Measurements from ENCODE around the gene KCNT1.
A peak's percentile ranks its signal among the peaks of the same experiment; 100 is the strongest.

Gene KCNT1

GRCh38 chr9:135798263-135798585, 96.2 kb downstream of the KCNT1 start:
- no peak for DNase-seq (ENCODE audit: low spot score)

GRCh38 chr9:135799261-135799660, 97.3 kb downstream of the KCNT1 start:
- no peak for DNase-seq (ENCODE audit: low spot score)

- no peak for DNase-seq (ENCODE audit: low spot score)
Observed at GRCh38 chr9:135801070-135801469, 99.1 kb downstream of the KCNT1 start.

DNA sequence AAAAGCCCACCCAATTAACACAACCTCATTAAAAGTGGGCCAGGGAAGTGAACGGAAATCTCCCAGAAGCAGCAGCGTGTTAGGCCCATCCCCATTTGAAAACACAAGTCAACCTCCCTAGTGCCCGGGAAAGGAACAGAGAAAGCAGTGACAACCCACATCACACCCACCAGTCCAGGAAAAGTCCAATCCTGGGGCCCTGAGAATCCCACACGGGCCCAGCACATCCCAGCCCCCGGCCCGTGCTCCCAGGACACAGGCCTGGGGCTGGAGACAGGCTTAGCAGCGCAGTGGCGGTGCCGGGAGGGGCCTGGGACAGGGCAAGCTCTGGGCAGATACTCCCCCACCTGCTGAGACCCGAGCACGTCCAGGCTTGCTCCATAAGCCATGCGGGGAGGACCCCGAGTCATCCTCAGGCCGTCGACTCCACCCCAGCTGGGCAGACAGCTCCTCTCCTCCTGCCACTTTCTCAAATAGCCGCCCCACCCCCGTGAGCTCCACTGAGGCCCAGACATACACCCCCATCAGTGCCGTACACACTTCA, 101.0 kb downstream of the KCNT1 start:
- DNase-seq (ENCODE audit: low spot score), result no peak

DNA sequence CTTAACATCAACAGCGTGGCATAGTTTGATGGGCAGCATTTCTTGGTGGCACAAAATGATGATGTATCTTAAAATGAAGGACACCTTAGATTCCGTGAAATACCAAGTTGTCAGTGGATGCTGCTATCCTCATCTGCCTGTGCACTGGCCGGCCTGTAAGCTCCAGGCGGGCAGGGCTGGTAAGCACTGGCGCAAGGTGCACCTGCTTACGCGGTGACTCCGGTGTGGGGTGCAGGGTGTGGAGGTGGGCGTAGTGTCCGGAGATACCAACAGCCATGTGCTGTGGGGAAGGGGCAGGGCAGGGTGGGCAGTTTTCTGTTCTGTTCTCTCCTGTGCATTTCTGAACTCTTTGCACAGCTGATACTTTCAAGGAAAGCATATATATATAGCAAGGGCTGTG, 101.5 kb downstream of the KCNT1 start:
- DNase-seq (ENCODE audit: low spot score), result no peak

DNA sequence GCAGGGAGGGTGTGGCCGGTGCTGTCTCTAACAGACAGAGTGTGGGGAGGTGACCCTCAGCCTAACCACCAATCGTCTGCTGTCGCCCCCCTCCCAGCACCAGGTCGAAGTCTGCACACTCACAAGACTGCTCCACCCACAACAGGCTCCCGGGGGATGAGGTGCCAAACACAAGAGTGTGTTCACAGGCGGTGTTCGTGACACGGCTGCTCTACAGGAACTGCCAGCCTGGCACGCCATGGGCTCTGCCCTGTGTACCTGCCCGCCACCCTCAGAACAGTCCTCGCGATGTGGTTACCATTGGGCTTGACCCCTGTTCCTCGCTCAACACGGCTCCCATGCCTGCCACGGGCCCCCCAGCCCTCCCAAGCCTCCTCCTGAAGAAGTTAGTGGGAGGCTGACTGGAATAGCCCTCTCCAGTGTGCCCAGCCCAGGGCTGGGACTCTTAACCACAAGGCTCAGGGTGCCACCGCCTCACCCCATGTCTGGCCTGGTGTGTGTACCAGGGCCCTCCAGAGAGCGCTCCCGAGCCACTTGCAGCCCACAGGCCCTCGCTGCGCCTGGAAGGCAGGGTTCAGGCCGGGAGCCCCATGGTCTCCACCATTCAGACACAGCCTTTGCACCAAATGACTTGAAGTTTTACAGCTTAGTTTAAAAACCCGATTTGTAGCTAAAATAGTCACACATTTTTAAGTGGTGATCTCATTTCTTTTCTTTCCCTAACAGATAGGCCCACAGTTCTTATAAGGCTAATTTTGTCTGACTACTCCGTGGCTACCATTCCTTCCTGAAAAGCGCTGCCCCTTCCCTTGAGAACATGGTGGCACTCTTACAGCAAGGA, 102.8 kb downstream of the KCNT1 start:
- DNase-seq (ENCODE audit: low spot score), result no peak

DNA sequence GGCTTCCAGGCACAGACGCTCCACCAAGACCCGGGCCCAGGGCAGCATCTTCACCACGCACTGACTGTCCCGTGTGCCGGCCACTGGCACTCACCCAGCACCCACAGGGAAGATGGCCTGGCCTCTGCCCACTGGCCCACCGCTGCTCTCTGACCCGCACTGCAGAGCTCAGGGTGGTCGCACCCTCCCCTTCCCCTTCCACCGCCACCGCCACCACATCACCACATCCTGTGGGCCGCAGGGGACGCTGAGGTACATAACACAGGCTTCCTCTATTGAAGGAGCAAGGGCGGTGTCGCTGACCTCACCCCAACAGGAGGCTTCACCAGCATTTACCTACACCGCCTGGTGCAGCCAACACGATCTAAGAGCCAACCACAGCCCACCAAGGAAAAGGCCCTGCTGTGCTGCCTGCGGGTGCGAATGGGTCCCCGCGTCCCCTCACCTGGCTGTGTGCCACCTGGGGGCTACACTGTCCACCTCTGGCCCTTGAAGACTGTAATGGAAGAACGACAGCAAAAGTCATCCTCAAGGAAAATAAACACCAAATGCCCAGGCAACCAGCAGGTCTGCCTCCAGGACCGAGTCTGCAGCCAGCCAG, 103.5 kb downstream of the KCNT1 start:
- no peak for DNase-seq (ENCODE audit: low spot score)

DNA sequence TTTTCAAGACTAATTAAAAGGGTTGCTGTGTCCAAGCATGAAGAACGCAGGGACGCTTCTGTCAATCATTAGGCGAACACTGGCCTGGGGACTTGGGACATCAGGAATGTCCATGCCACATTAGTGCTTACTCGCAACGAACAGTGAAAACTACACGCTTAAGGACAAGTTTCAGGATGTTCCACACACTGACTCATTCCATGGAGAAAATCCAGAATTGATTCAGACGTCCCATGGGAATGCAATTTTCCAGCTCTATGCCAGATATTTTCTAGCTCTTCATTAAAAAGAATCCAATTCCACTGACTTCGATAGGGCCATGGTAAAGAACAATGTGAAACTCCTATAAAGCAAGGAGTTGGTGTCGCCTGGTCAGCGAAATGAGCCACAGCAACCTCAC, 107.2 kb downstream of the KCNT1 start:
- DNase-seq (ENCODE audit: low spot score), result no peak

DNA sequence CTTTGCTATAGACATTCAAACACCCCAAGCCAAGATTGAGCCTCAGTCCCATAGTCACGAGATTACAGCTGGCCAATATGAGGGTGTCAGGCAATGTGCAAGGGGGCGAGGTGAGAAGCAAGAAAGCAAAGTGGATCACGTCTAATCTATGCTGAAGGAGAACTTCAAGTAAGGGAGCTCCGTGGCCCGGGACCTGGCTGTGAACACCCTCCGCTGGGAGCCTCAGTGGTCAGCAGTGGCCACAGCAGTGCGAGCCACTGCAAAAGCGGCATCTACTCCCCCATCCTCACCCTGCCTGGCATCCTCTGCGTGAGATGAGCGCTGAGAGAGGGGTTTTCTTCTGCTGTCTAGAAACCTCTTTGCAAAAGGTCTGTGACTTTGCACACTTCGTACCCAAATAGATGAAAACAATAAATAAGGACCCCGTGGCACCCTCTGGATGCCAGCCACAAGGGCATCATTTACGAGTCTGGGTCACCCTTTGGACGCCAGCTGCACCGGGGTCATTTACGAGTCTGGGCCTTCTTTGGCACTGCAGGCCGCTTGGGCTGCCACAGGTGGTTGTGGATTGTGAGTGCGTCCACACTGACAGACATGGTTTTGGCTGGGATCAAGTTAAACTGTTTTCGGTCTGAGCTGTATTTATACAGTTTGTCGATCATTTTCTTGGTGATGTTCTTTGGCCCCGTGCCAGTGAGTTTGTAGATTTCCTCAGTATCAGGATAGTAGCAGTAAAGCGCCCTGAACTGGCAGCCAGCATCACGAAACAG, 109.0 kb downstream of the KCNT1 start:
- DNase-seq (ENCODE audit: low spot score), result no peak

GRCh38 chr9:135811801-135812200, 109.8 kb downstream of the KCNT1 start:
- DNase-seq (ENCODE audit: low spot score), result peak; percentile 77

GRCh38 chr9:135812961-135813360, 111.0 kb downstream of the KCNT1 start:
- DNase-seq (ENCODE audit: low spot score), result no peak

DNA sequence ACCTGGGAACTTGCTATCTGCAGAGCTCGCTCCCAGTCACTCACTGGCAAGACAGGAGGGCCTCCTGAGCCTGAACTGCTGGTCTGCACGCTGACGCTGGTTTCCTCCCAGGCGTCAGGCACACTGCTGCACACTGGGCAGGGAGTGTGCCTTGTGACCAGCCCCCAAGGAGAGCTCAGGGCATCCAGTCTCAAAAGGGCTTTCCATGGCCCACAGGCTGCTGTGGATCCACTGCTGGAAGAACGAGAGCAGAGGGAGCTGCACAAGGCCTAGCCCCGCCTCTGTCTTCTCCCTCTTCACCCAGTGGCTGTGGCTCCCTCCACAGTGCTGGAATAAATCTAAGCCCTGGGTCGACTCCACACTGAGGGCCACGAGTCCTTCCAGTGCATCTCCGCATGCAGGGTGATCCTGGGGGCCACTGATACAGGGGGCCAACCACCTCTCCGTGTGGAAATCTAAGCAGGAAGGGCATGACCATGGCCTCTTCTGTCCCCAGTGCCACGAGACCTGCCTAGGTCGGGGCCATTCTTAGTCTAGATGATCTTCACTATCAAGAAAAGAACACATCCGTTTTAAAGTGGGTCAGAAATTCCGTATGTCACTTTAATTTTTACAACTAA, 111.8 kb downstream of the KCNT1 start:
- DNase-seq (ENCODE audit: low spot score), result no peak

GRCh38 chr9:135814421-135815095, 112.6 kb downstream of the KCNT1 start:
- DNase-seq (ENCODE audit: low spot score), result no peak

DNA sequence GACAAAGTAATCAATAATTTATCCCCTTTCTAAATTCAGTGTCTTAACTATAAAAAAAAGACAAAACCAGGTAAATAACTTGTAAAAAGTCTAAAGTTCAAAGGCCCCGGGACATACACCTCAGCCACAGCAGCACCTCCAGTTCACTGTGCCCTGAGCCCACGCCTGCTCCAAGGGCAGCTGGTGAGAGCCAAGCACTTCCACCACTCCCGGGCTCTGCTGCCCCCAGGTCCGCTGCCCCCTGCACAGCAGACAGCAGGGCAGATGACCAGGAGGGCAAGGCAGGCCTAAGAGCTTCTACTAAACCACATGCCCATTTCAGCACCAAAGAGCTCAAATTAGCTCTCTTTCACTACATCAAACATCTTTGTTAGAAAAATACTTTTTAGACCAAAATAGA, 113.4 kb downstream of the KCNT1 start:
- DNase-seq (ENCODE audit: low spot score), result no peak

GRCh38 chr9:135815830-135816650, 114.1 kb downstream of the KCNT1 start:
- no peak for DNase-seq (ENCODE audit: low spot score)

- DNase-seq (ENCODE audit: low spot score), result no peak
Observed at GRCh38 chr9:135816651-135816970, 114.6 kb downstream of the KCNT1 start.

DNA sequence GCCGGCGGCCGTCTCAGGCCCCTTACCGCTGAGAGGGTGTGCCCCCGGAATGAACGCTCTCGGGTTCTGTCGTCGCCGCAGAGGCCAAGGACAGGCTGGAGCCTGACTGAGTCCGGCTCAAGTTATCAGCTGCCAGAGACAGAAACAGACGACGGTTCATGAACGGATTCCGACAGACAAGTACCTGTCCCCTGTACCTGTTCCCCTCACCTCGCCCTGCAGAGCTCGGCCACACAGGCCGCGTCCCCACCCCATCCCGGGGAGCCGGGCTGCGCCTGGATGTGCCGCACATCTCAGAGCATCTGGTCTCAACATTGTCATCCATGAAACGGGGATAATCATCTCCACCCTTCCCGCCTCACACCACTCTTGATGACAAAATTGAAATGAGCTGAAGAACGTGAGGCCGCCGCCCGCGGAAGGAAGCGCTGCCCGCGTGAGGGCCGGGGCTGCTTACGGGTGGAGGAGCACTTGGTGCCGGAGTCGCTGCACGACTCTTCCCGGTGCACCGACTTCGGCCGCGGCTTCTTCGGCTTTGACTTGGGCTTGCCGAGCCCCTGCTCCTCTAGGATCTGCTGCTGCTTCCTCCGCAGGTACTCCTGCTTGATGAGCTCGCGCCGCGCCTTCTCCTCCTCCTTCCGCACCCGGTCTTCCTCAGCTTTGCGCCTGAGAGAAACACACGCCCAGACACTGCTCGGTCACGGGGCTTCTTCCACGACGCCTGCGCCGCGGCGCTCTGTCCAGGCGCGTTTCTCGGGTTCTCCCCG, 116.1 kb downstream of the KCNT1 start:
- no peak for DNase-seq (ENCODE audit: low spot score)

GRCh38 chr9:135818718-135819475, 116.9 kb downstream of the KCNT1 start:
- DNase-seq (ENCODE audit: low spot score), result no peak

- no peak for DNase-seq (ENCODE audit: low spot score)
Observed at GRCh38 chr9:135819905-135820304, 117.9 kb downstream of the KCNT1 start.

DNA sequence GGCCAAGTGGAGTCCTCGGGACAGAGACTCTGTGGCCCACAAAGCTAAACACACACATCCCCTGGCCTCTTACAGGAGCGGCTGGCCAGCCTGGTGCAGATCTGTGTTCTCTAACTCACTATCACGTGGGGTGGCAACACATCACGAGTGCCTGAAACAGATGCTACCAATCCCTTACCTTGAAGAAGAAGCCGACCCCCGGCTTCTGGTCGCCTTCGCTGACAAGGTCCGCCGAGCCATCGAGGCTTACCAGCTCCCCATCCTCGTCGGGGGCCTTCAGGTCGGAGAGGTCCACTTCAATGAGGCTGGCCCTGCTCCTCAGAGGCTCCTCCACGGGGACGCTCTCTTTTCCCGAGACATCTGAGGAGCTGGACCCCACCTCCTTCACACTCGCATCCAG, 118.7 kb downstream of the KCNT1 start:
- DNase-seq (ENCODE audit: low spot score), result no peak
